Umbilical cord (tissue), 2 donors: ENCODE results near the gene SLC7A5. TPM values are rescaled to one million over a fixed set of nuclear protein-coding genes. Genes with fewer than 3 reads are reported as not detected.
"Not testable (repeated sequence)": the region's sequence is repeated elsewhere in the genome, so short reads cannot be mapped to it uniquely, and the experiment has no call there.

Experiments used
- DNase-seq: peaks from one replicate; pipeline ENCODE4 v3.0.0-alpha.2; 2015; ENCODE audit warnings: low spot score
- total RNA-seq: library from RNA; depleted of rRNA; stranded (reverse); fragments of >200 nt; gene quantifications from one replicate; pipeline ENCODE4 v1.2.3, GENCODE V29; 2014; ENCODE audit warnings: low replicate concordance; ENCODE audit not compliant: insufficient read depth

Gene SLC7A5
- total RNA-seq, 1 donor from 2014 or later = 4.3 TPM

- not testable (repeated sequence) for DNase-seq
Measured at GRCh38 chr16:87888346-87888745, 19.0 kb upstream of the SLC7A5 start.

DNA sequence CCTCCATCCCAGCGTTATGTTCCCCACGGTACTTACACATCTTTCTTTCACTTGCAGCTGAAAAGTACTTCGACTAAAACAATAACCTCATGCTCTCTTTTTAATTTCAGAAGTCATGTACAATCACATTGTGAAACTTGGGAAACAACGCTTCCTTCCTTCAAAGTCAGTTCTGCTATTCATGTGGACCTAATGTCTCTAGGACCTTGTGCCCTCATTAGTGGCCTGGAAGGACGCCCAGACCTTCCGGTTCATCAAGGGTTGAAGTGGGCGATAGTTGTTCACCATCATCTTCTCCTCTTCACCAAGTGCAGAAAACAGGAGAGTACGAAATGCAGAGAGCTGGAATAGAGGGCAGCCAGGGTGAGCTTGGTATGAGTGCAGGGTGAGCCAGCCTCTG, 18.6 kb upstream of the SLC7A5 start:
- DNase-seq = not testable (repeated sequence)

- not testable (repeated sequence) for DNase-seq
Measured at GRCh38 chr16:87885371-87885967, 16.2 kb upstream of the SLC7A5 start.

GRCh38 chr16:87882436-87883019, 13.2 kb upstream of the SLC7A5 start:
- DNase-seq = no peak

- DNase-seq = no peak
Measured at GRCh38 chr16:87881324-87882200, 12.3 kb upstream of the SLC7A5 start.

DNA sequence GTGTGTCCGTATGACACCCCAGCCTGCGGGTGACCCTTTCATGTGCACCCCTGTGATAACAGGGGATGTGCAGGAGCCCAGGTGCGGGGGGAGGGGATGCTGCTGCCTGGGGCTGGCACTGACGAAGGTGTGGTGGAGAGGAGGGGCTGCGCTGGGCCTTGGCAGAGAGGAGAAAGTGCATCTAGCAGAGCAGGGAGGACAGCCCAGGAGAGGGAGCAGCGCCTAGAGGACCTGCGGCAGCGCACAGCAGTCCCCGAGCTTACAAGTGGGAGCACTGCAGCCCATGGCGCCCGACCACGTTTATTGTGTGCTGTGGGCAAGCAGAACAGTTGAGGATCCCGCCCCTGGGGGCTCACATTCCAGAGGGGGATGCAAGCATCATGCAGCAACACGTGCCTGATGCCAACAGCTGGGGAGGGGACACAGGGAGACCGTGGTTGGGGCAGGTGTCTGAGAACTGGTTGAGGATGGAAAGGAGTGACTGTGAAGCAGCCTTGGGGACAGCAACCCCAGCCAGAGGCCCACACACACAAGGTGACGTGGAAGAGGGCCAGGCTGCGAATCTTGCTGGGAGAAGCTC, 10.9 kb upstream of the SLC7A5 start:
- DNase-seq = no peak

DNA sequence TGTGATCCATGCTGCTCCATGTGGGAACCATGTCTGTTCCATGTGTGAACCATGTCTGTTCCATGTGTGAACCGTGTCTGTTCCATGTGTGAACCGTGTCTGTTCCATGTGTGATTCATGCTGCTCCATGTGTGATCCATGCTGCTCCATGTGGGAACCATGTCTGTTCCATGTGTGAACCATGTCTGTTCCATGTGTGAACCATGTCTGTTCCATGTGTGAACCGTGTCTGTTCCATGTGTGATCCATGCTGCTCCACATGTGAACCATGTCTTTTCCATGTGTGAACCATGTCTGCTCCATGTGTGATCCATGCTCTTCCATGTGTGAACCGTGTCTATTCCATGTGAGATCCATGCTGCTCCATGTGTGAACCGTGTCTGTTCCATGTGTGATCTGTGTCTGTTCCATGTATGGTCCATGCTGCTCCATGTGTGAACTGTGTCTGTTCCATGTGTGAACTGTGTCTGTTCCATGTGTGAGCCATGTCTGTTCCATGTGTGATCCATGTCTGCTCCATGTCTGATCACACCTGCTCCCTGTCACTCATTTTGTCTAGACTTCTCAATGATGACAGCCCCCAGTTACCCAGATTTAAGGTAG, 10.2 kb upstream of the SLC7A5 start:
- not testable (repeated sequence) for DNase-seq

DNA sequence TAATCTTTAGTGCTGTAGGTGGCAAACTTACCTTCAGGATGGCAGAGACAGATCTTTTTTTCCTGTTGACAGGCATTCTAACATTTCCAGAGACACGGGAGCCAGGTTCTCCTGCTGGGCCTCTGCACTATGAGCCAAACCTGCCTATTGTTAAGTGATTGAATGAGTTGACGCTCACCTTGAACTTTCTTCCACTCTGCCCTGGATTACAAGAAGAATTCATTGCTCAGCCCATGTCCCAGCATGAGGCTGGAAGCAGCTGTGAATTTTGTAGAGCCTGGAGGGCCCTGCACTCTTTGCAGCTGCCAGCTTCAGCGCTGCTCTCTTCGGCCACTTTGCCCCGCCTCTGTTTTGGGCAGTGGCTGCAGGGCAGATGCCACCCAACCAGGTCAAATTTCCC, 9.4 kb upstream of the SLC7A5 start:
- no peak for DNase-seq

DNA sequence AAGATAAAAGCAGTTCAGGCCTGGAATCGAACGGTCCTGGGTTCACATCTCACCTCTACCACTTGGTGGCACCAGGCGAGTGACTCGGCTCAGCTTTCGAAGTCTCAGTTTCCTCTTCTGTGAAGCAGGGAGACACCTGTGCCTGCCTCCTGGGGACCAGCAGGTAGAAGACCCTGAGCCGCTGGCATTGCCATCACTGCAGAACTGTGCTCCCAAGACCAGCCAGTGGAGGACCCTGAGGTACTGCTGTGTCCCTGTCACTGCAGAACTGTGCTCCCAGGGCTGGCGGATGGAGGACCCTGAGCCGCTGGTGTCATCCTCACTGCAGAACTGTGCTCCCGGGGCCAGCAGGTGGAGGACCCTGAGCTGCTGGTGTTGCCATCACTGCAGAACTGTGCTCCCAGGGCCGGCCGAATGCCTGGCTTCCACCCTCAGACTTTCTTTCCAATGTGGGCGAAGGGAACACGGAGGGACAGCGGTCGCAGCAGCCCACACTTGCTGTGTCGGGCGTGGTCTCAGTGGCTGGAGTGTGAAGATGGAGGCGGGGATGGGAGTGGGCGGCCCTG, 8.7 kb upstream of the SLC7A5 start:
- no peak for DNase-seq

- no peak for DNase-seq
Measured at GRCh38 chr16:87874639-87875427, 5.5 kb upstream of the SLC7A5 start.

GRCh38 chr16:87870418-87871291, 1.3 kb upstream of the SLC7A5 start:
- peak; percentile 42 for DNase-seq

- DNase-seq = not testable (repeated sequence)
Measured at GRCh38 chr16:87869879-87870417, 641 bp upstream of the SLC7A5 start.

- DNase-seq = not testable (repeated sequence)
Measured at GRCh38 chr16:87868254-87869029, 865 bp downstream of the SLC7A5 start.

DNA sequence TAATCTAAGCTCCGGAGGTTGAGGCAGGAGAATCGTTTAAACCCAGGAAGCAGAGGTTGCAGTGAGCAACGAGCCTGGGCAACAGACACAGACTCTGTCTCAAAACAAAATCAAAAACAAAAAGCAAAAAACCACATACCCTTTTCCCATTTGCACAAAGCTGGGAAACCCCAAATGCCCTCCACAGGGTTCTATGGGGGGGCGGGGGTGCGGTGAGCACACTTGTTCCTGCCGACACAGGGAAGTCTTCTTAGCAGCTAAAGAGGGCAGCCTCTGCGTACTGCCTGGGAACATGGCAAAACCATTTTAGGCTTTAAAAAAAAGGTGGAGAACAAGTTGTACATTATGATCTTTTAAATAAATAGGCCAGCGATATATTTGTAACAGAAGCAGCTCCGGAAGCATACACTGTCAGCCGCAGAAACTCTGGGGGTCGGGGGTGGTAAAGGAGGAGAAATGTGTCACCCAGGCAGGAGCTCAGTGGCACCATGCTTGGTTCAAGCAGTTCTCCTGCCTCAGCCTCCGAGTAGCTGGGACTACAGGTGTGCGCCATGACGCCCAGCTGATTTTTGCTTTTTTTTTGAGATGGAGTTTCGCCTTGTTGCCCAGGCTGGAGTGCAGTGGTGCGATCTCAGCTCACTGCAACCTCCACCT, 3.3 kb downstream of the SLC7A5 start:
- DNase-seq = not testable (repeated sequence)

- DNase-seq = no peak
Measured at GRCh38 chr16:87864331-87864989, 4.8 kb downstream of the SLC7A5 start.

DNA sequence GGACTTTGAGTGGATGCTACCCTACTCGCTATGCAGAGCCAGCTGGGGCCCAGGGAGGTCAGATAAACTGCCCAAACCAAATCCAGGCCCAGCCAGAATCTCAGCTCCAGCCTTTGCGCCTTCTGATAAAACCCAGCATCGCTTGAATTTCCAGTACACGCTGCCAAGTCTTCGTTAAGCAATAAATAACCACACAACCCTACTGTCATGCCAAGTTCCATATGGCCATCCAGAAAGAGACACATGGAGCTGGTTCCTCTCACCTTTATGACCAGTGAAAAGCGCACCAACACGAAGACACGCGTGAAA, 6.0 kb downstream of the SLC7A5 start:
- peak; percentile 78 for DNase-seq

DNA sequence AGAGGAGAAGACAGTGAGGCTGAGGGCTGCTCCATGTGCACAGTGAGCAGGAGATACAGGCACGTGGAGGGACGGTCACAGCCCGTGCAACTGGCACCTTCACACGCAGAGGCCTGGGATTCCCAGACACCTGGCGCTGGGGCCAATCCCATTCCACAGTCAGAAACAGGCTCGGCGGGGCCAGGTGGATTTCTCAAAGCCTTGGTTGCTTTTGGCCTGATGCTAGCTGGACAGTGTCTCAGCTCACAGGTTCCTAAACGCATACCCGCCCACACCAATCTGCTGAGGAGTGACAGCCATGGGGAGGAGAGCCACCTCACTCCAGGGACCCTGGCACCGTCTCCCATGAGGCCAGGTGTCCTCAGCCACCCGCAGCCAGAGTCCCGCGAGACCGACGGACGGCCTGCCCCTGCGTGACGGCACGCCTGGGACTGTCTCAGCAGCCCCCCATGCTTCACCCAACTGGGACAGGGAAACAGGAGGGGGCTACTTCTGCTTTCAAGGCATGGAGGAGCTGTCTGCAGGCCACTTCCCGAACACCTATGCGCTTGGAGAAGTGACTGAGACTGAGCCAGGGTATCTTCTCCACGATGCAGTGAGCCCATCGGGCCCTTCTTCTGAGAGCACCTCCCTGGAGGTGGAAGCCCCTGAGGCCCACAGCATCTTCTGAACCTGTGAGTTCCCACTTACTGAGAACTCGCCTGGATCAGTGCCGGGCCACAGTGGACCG, 6.5 kb downstream of the SLC7A5 start:
- not testable (repeated sequence) for DNase-seq
